Activated T-helper 2 cell treated with anti-CD3 and anti-CD28 coated beads, Interferon-gamma antibody, Interleukin-2, Interleukin-4, amounts not matched to agents 10 μg/mL and 5 μg/mL and 100 μg/mL, durations not matched to agents 14 hours and 24 hours and 36 hours (primary cell): ENCODE measurements around the gene TMEM191C. TPM values are rescaled to one million over a fixed set of nuclear protein-coding genes. Genes with fewer than 3 reads are reported as not detected.
"Not testable (repeated sequence)": the region's sequence is repeated elsewhere in the genome, so short reads cannot be mapped to it uniquely, and the experiment has no call there.

Experiments
- DNase-seq: peaks from one replicate; pipeline ENCODE4 v3.0.0; 2021; ENCODE audit warnings: low spot score
- H3K27ac Mint-ChIP-seq: one replicate; pipeline ENCODE4 v1.8.0; 2021; ENCODE audit warnings: mixed read lengths
- H3K27me3 Mint-ChIP-seq: one replicate; pipeline ENCODE4 v1.8.0; 2021; ENCODE audit warnings: low read depth, mixed read lengths
- H3K36me3 Mint-ChIP-seq: one replicate; pipeline ENCODE4 v1.8.0; 2021; ENCODE audit warnings: low read depth, mixed read lengths
- H3K4me1 Mint-ChIP-seq: one replicate; pipeline ENCODE4 v1.8.0; 2021; ENCODE audit warnings: low read depth, mixed read lengths
- H3K4me3 Mint-ChIP-seq: one replicate; pipeline ENCODE4 v1.8.0; 2021; ENCODE audit warnings: low read depth, mild to moderate bottlenecking, moderate library complexity, mixed read lengths
- H3K9me3 Mint-ChIP-seq: one replicate; pipeline ENCODE4 v1.8.0; 2021; ENCODE audit warnings: mixed read lengths
- intact Hi-C: fragments of 100-400 bp; cut with micrococcal nuclease; formaldehyde crosslinking; loops from one replicate; pipeline ENCODE4 v1.15.1; 2023
- total RNA-seq: library from RNA; stranded (reverse); gene quantifications from 2 replicates; pipeline ENCODE4 v1.2.3, GENCODE V29; 2022

The TMEM191C gene
- 0.52 and 0.69 TPM in 2 replicates for total RNA-seq

DNA sequence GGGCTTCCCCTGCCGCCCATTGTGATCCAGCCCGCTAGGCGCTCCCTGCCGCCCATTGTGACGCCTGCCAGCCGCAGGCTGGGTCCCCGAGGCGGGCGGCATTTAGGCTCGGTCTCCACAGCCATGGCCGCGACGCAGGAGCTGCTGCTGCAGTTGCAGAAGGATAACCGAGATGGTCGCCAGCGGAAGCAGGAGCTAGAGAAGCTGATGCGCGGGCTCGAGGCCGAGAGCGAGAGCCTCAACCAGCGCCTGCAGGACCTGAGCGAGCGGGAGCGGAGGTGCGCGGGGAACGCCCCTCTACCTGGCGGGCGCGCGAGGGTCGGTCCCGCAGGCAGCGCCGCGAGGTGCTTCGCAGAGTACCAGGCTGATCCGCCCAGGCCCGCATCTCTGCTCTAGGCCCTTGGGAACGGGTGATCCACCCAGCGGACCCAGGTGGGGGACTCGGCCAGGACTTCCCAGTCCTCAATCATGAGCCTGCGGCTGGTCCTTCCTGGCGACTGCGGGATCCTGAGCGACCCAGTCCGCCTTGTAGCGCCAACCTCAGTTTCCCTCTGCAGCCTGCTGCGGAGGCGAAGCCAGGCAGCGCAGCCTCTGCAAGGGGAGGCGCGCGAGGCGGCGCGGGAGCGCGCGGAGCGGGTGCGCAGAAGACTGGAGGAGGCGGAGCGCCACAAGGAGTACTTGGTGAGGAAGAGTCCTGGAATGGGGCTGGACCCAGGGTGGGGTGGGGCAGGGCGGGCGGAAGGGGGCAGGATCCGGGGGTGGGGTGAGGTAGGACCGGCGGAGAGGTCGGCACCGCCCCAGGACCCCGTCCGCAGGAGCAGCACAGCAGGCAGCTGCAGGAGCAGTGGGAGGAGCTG lies at the start of gene TMEM191C:
TMEM191C (plus strand) TSS at position 51 of the 857 bp plus-strand sequence; CDS start at position 124, 73 bp downstream.
- H3K27me3 Mint-ChIP-seq, DNase-seq, H3K4me1 Mint-ChIP-seq, H3K36me3 Mint-ChIP-seq, H3K9me3 Mint-ChIP-seq, intact Hi-C loops: not testable (repeated sequence)
- peak within 1 kb of the TSS; percentile 80 for H3K4me3 Mint-ChIP-seq
- H3K27ac Mint-ChIP-seq = peak within 1 kb of the TSS; percentile 74

DNA sequence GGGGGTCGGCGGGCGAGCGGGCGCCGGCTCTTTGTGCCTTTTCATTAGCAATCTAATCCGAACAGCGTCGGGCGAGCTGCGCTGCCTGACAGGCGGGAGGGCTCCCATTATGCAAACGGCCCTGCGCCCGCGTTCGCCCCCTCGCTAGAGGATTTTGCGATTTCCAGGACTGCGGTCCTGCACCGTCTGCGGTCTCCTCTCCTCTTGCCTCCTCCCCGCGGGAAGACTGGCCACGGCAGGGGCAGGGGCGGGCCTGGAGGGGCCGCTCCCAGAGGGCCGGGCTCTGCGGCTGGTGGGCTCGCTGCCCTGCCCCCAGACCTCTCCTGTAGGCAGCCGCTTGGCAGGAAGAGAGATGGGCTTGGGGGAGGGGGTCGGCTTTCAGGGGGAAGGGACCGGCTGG lies 49.3 kb upstream of the TMEM191C start:
- DNase-seq, H3K4me1 Mint-ChIP-seq, H3K27ac Mint-ChIP-seq, H3K9me3 Mint-ChIP-seq, H3K36me3 Mint-ChIP-seq, H3K4me3 Mint-ChIP-seq, intact Hi-C loops, H3K27me3 Mint-ChIP-seq: not testable (repeated sequence)

DNA sequence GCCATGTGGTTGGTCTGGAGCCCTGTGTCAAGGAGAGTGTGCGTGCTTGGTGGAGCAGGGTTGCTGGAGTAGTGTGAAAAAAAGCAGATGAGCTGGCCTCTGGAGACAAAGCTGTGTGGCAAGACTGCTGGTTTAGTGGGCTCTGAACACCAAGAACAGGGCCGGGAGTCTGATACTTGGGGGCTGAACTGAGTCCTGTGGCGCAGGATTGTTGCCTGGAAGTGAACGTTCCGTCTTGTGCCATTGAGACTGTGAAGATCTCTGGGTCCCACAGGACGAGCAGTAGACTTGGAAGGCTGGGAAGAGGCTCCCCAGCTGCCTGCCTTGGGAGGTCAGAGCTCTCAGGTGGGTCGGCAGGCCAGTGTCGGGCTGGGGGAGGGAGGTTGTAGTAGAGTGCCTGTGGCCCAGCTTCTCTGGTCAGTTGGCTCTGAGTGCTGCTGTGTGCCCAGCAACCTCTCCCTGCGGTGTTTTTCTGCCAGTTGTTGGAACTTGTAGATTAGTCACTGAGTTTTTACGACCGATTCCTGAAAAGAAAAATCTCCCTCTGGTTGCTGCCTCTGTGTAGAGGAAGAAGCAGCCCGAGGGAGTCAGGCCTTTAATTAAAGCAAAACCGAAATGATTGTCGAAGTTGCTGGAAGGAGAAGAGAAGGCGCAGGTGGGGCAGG lies 48.1 kb upstream of the TMEM191C start:
- H3K4me1 Mint-ChIP-seq, H3K36me3 Mint-ChIP-seq, DNase-seq, H3K27ac Mint-ChIP-seq, H3K4me3 Mint-ChIP-seq, H3K9me3 Mint-ChIP-seq, intact Hi-C loops, H3K27me3 Mint-ChIP-seq: not testable (repeated sequence)

DNA sequence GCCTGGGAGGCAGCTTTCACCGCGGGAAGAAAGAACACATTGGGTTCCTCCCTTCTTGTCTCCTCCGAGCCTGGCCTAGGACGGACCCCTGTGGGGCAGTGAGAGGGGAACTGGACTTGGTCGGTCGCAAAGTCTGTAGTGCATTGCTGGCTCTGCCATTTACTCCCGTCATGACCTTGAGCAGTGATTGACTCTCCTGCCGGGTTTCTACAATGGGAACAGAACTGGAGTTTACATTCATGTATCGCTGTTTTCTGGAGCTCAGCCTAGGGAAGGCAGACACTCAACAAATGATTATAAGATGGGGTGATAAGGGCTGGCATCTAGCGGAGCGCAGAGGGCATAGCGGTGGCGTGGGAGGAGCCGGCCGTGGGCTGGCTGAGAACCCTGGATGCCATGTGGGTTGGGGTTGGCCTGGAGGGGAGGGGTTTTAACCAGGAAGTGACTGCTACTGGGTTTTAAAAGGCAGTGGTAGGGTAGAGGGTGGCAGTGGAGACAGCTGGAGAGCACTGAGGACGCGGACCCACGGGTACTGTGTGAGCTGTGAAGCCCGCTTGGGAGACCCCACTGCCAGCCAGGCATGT lies 46.9 kb upstream of the TMEM191C start:
- H3K27ac Mint-ChIP-seq, DNase-seq, H3K4me1 Mint-ChIP-seq, H3K9me3 Mint-ChIP-seq, H3K4me3 Mint-ChIP-seq, H3K36me3 Mint-ChIP-seq, intact Hi-C loops, H3K27me3 Mint-ChIP-seq: not testable (repeated sequence)

DNA sequence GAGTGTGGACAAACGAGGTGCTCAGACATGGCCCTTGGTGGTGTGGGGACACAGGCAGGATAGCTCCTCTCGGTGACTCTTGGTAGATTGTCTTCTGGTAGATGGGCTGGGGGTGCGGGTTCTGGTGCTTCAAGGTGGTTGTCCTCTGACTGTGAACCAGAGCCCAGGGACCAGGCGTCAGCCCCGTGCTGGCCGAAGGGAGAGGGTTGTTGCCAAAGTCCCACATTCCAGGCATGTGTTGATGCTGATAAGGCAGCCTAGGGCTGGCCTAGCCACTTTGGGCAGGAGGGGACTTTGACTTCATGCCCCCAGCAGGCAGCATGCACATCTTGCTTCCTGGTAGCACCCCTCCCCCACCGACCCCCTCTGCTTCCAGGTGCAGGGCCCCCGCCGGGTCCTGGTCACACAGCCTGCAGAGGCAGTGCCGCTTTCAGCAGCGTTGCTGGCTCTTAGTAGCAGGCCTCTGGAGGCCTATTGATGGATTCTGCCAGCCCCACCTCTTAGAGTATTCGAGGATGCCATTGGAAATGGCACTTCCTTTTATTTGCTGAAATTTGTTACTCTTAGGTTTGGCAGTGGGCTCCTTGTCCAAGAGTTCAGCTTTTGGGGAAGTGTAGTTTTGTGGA lies 43.0 kb upstream of the TMEM191C start:
- DNase-seq, H3K4me3 Mint-ChIP-seq, H3K4me1 Mint-ChIP-seq, H3K36me3 Mint-ChIP-seq, H3K27me3 Mint-ChIP-seq, intact Hi-C loops, H3K27ac Mint-ChIP-seq, H3K9me3 Mint-ChIP-seq: not testable (repeated sequence)

DNA sequence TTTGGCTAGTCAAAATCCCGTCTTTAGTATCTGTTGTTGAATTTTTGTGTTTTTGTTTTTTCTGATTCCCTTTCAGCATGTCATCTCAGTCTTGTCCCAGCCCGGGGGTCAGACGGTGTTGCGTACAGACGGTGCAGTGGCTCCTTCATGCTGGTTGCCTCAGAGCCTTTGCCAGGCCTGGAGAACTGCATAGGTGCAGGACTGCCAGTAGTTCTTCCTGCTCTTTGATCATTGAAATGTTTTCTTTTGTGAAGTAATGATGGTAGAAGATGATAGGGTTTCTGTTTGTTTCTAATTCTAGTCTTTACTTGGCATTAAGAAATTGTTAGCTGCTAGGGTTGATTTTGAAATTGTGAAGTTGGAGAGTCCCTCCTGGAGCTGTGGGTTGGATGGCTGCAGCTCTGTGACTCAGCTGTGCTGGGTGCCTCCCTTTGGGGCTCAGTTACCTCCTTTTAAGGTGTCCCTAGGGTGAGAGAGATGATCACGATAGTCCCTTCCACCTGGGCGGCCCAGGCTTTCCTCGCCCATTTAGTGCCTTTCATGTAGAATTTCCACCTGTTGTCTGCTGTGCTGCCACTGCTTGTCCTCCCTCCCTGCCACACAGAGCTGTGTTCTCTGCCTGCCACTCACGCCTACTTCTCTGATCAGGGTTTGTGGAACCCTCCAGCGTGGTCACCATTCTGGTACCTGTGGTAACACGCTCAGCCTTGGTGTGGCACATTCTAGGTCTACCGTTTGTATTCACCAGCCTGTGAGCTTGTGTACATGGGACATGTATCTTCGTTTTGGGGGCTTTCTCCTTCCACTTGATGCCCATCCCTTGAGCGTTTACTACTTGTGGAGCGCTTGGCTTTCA lies 32.6 kb upstream of the TMEM191C start:
- H3K27ac Mint-ChIP-seq, H3K4me3 Mint-ChIP-seq, H3K4me1 Mint-ChIP-seq, DNase-seq, intact Hi-C loops, H3K36me3 Mint-ChIP-seq, H3K27me3 Mint-ChIP-seq, H3K9me3 Mint-ChIP-seq: not testable (repeated sequence)

DNA sequence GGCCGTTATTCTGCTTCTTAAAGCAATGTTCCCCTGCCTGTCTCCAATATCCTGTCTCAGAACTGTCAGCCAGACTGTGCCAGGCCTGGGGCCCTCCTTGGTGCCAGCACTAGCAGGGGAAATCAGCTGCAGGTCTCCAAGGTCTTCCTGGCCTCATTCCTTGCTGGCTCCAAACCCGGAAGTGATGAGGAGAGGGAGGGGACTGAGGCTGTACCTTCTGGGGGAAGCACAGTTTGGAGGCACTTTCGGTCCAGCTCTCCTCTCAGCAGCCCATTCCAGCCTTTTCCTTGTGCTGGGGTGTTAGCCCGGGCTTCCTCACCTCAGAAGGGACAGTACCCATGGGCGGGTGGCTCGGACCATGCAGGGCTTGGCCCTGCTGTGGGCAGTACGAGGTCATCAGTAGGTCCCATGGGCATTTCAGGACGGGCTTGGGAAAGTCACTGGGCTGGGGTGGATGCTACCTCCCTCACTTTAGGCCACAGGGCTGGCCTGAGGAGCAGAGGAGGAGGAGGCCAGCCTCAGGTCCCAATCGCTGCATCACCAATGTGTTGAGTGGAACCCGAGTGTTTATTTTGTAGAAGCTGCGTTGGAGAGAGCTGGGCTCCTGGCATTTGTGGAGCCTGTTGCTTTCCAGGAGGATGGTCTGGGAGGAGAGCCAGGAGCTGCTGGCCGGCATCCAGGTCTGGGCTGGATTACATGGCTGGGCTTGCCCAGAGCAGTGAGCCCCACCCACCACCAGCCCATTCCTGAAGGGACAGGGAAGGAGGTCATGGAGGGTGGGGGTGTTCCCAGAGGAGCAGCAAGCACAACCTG lies 31.0 kb upstream of the TMEM191C start:
- H3K27me3 Mint-ChIP-seq, H3K27ac Mint-ChIP-seq, DNase-seq, H3K4me3 Mint-ChIP-seq, H3K4me1 Mint-ChIP-seq, intact Hi-C loops, H3K36me3 Mint-ChIP-seq, H3K9me3 Mint-ChIP-seq: not testable (repeated sequence)

DNA sequence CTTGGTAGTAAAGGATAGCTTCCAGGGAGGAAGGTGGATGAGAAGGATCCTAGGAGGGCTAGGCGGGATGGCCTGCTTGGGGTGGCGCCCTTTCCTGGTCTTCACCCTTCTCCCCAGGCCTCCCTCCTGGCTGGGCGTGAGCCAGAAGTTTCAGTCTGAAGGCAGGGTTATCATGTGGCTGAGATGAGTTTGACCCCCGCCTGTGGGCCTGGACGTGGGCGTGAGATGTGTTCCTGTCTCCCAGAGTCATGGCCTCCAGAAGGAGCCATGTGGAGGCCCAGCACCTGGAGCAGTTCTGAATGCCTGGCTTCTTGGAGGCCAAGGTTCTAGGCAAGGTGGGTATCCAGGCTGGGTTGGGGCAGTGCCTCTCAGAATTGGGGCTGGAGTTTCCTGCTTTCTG lies 29.2 kb upstream of the TMEM191C start:
- DNase-seq, H3K27me3 Mint-ChIP-seq, H3K9me3 Mint-ChIP-seq, H3K36me3 Mint-ChIP-seq, H3K4me3 Mint-ChIP-seq, intact Hi-C loops, H3K4me1 Mint-ChIP-seq, H3K27ac Mint-ChIP-seq: not testable (repeated sequence)

DNA sequence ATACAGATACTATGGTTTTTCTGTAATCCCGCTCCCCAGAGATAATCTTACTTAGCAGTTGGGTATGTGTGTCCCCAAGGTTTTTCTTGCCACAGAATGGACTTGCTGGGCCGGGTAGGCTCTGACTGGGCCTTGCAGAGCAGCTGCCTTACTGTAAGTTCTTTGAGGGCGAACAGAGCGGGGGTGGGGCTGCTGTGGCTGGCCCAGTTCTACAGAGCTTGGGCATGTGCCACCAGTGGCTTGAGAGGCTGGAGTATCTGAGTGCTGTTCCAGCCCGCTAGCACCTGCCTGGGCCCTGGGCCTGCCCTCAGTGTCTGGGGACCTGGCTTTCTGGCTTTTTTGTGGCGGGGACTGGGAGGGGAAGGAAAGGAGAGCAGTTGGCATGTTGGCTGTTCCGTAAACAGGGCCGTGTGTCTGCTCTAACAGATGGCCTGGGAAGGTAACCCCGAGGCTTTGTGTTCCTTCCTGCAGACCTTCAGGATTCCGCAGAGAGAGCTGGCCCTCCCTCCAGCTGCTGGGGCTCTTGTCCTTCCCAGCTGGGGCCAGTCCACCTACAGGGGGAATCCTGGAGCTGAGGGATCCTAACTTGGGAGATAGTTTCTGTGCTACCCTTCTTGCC lies 27.1 kb upstream of the TMEM191C start:
- H3K9me3 Mint-ChIP-seq, H3K27ac Mint-ChIP-seq, intact Hi-C loops: not testable (repeated sequence)

DNA sequence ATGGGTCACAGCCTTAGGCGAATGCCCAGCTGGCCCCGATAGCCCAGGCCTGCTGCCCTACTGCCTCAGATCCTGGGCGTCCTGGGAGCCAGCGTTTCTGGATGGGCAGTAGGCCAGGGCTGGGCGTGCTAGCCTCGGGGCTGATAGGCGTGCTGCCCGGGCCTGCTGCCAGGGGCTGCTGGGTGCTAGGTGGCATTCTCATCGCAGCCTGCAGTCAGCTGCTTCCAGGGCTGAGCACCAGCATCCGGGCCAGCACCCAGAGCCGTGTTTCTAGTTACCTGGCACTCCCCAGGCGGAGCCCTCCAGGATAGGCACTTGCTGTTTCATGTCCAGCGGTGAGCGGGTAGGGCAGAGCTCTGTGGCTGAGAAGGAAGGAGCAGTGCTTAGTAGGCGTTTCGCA lies 26.5 kb upstream of the TMEM191C start:
- H3K4me3 Mint-ChIP-seq, DNase-seq, intact Hi-C loops, H3K4me1 Mint-ChIP-seq, H3K27ac Mint-ChIP-seq, H3K9me3 Mint-ChIP-seq, H3K27me3 Mint-ChIP-seq, H3K36me3 Mint-ChIP-seq: not testable (repeated sequence)

More for the DNA sequence above, 27.1 kb upstream of the TMEM191C start:
- DNase-seq, H3K4me3 Mint-ChIP-seq, H3K36me3 Mint-ChIP-seq, H3K27me3 Mint-ChIP-seq, H3K4me1 Mint-ChIP-seq: not testable (repeated sequence)

DNA sequence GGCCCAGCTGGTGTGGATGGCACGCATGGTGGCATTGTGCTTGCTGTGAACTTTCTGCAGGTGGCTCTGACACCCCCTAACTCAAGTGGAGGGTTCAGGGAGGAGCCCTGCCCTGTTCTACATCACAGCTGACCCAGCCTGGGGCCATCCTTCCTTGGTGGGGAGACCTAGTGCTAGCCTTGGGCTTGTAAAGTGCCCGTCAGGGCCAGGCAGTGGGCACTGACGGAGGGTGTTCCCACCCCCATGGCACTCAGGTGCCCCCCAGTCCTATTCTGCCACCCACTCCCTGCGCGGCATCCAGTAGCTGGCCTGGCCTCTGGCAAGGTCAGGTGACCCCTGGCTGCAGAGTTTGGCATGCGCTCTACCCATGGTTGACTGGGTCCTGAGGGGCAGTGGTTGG lies 26.0 kb upstream of the TMEM191C start:
- H3K27ac Mint-ChIP-seq, H3K36me3 Mint-ChIP-seq, H3K4me3 Mint-ChIP-seq, H3K9me3 Mint-ChIP-seq, H3K27me3 Mint-ChIP-seq, H3K4me1 Mint-ChIP-seq, intact Hi-C loops, DNase-seq: not testable (repeated sequence)
